GM21619 (cell line): ENCODE data around the gene ROCK2.

Experiments used
- ATAC-seq: cut with Tn5 transposase; IDR thresholded peaks from one replicate; pipeline ENCODE4 v1.9.1; 2021; ENCODE audit not compliant: unreplicated experiment

Gene ROCK2

DNA sequence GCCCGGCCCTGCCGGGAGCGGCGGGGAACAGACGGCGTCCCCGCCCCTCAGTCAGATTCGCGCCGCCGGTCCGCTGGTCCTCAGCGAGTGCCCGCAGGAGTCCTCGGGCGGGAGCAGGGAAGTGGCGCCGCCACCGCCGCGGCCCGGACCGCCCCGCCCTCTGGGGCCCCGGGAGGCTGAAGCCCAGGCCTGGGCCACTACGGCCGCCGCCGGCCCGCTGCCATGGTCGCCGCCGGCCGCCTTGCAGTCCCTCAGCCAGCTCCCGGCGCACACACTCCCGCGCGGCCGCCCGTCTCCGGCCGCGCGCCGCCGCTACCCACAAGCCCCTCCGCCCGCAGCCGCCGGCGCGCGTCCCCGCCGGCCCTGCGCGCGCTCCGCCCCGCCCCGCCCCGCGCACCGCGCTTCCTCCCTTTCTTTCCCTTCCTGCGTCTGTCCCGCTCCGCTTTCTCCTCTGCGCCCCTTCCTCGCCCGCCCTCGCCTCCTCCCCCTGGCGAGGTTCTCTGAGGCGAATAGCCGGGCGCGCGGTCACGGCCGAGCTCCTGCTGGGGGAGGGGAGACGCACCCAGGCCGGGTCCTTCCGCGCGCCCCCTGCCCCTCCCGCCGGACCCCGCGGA, at the start of gene ROCK2:
TSS of gene ROCK2 (minus strand) at position 295 of the 614 bp plus-strand sequence. CDS start 500 bp downstream, outside the sequence.
- ATAC-seq: peak; percentile 59

DNA sequence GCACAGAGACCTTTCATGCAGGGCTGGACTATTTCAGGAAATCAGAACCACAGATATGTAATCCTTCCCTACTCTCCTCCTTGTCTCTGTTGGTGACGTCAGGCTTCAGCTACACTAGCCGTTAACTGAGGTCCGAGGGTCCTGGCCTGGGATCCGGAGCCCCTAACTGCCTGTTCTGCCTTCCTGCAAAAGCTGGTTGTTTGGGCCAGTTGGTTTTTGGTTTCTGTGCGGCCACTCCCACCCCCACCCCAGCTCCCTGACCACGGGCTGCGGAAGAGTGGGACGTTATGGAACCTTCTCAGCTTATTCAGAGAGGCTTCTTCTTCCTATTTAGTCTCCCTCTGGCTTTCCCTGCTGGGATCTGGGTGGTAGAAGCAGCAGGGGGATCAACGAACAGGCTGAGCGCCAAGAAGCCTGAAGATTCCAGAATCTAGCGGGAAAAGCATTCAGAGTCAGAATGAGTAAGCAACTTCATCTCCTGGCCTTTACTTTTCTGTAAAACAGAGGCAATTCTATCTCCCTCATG, 49.3 kb upstream of the ROCK2 start:
- no peak for ATAC-seq

DNA sequence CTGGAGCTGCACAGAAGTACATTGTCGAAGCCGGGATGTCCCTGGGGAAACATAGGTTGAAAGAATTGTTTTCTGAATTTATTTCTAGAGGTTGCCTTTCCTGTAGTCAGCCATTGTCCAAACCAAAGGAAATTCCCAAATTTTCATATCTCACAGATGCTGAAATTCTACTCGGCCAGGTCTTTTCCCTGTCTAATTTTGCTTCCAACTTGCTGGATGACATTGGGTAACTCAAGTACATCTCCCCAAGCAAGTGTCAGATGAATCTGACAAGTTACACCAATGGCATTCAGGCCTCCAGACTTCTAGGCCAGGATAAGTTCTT, 47.5 kb upstream of the ROCK2 start:
- ATAC-seq: no peak

DNA sequence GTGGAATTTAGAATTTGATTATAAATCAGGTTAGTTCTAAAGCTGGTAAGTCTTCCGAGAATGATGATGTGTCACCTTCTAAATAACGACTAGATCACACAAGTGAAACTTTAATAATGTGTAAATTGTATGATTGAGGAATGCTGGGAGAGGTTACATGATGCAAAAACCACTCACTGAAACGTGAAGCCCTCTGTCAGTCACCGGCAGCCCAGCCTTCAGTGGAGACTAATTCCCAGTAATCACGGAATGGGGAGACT, 45.9 kb upstream of the ROCK2 start:
- ATAC-seq: no peak

DNA sequence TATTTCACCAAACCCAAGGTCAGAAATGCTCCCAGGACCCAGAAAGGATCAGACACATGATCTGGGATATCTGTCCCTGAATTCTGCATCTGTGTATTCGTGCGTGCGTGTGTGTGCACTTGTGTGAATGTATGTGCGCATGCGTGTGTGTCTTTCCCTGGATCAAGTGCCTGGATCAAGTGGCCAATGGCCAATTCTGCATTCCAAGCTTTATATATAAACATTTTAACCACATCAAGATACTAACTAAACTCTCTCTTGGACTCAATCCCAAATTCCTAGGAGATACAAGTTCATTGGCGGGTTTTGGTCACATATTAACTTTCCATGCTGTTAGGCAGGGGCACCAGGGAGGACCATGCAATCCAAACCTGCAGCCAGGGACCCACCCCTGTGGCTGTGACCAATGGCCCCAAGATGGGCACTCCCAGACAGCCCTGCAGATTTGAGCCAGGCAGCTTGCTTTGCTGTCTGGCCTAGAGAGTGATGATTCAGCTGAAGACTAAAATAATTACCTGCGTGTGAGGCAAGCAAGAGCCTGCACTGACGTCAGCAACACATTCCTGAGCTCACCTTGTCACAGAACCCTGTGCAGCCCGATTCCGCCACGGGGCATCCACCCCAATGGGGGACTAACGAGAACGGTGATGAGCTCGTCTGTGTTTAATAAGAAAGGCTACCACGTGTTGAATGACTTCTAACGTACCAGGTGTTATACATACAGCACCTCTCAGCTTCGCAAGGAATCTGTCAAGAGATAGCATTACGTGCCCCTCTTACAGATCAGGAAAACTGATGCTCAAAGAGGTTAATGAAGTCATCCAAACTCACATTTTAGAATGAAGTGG, 45.3 kb upstream of the ROCK2 start:
- no peak for ATAC-seq

DNA sequence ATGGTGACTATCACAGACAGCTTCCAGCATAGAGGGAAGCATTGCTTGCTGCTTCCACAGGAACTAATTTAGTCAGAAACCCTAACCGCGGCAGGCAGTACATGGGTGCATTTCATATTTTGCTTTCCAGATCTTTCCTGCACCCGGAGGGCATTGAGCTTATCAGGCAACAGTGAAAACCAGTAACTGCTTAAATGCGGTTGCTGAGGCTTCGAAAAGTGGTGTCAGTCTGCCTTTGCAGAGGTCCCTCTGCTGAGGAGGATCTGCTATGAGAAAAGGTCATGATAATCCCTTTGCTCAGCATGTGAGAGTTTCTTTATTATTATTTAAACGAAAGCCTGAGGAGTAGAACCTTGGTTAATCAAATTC, 44.6 kb upstream of the ROCK2 start:
- ATAC-seq: no peak

DNA sequence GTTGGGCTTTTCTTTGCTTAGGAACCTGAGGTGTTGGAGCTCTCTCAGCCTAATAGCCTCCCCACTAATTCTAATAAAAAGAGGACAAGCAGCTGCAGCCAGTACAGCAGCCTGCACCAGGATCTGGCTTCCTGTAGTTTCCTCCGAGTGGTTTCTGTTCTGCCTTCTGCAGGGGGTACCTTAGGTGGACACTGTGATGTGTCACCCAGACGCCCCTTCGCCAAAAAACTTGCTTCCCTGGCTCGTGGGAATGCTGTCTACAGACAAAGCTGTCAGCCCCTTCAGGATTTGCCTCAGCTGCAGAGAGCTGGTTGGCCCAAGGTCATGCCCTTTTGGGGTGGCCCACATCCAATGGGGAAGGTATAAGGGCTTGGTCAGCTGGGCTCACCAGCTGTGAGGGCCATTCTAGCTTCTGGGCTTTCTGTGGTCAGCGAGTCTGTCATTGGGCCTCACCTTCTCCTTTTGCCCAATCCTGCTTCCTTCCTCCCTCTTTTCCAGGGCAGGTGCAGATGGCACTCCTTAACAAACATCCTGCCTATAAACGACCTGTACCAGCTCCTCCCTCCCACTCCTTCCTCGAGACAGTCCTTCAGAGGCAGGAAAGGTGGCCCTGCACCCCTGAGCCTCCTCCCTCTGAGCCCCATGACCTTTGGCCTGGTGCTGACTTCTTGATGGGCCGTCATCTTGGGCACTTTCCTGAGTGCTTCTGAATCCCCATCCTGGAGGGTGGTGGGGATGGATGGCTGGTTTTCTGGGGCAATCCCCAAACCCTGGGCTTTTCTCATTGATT, 44.0 kb upstream of the ROCK2 start:
- ATAC-seq: no peak

DNA sequence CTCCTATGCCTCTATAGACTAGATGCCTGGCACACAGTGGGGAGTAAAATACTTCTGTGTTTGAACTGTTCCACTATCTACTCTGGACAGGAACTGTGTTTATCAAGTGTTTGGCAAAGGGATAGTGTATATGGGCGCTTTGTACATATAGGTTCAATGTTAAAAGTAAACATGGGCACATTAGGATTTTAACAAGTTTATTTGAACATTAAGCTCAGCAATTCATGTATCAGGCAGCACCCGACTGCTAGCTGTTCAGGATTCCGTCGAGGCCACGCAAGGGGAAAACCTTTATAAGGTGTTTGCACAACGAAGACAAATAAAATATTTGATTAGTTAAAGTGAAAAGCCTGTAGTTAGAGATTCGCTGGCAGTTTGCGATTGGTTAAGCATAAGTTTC, 43.4 kb upstream of the ROCK2 start:
- ATAC-seq: no peak

DNA sequence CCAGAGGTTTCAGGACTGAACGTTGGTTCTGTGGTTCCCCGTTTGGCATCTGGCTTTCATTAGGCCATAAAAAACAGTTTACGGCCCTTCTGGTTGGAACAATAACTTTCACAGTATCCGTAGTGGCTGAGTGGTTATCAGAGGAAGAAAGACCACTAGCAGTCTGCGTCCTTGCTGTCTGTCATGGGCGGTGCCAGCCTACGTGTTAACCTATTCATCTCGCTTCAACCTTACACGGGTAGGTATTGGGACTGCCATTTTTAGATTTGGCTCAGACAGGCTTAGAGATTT, 42.6 kb upstream of the ROCK2 start:
- ATAC-seq: no peak

DNA sequence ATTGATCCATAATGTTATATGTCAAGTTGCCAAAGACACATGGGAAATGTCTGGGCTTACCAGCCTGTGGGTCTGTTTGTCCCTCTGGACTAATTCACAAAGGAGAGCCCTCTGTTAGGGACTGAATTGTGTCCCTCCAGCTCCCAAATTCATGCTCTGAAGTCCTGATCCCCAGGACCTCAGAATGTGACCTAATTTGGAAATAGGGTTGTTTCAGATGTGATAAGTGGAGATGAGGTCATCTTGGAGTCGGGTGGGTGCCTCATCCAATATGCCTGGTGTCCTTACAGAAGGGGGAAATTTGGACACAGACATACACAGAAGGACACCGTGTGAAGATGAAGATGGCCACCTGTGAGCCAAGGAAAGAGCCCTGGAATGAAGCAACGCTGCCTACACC, 41.4 kb upstream of the ROCK2 start:
- ATAC-seq: no peak

DNA sequence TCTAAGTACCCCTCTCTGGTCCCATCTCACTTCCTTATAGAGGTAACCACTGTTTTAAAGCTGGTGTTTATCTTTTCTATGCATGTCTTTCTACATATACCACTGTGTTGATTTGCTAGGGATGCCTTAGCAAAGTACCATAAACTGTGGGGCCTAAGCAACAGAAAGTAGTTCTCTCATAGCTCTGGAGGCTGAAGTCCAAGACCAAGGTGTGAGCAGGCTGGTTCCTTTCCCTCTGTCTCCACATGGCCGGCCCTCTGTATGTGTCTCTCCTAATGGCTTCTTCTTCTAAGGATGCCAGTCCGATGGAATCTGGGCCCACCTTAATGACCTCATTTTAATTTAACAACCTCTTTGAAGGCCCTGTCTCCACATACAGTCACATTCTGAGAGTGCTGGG, 40.8 kb upstream of the ROCK2 start:
- ATAC-seq: no peak

DNA sequence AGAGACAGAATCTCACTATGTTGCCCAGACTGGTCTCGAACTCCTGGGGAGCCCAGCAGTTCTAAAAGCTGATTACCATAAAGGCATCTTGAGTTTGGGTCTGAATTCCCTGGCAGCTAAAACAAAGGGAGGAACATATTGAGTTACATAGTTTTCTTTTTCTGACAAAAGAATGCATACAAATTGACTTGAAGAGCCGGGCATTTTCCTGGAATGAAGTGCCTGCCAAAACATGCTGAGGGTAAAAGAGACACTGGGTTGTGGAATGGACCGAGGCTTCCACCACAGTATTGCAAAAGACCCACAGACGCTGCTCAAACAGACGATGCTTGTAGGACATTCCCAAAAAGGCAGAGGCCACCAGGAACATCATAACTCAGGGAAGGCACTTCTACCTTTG, 35.1 kb upstream of the ROCK2 start:
- no peak for ATAC-seq

DNA sequence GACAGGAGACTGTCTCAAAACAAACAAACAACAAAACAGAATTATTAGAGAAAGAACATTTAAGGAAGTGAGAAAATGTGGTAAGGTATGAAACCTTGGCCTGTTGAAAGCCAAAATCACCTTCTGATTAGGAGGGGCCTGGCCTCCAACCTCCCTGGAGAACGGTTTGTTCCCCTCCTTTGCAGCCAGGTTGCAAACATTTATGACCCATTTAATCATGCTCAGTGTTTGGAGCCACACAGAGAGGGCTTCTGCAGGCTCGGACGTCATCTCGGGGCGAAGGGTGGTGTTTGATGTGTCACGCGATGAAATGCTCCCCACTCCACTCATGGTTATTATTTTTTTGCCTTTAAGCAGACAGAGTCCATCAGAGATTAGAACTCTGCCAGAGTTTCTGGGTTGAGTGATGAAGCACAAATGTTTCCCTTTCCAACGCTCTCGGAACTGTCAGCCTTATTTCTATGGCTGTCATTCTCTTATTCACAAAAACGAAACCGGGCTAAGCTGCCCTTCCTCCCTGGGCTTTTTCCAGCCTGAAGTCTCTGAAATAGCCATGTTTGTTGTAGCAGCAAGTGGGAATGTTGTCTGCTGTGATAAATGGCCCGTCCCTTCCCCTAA, 33.6 kb upstream of the ROCK2 start:
- peak; percentile 91 for ATAC-seq

DNA sequence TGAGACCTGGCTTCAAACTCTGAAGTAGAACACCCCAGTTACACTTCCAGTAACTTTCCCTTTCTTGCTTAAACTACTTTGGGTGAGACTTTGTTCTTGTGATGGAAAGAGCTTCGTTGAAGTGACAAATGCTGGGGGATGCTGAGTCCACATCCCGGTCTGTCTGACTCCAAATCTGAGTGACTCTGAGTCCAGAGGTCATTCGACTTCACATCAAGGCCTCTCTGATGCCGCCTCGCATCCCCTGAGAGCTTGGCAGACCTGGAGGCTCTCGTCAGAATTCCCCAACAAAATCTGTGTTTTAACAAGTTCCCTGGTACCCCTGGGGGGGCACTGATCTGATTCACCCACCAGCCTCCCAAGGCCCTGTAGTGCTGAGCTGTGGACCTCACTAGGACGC, 31.6 kb upstream of the ROCK2 start:
- no peak for ATAC-seq

DNA sequence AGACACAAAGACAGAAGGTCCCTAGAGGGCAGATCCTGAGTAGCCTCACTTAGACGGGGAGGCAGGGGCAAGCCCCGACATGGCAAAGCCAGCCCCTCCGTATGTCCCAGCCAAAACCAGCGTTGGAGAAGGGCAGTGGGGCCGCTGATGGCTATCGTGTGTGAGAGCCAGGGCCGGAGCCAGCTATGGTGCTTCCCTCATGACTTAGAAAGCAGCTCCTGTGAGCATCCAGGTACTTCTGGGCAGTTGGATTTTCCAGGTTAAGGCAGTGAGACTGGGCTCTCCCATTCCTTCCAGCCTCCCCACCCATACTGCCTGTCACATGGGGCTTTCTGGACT, 31.2 kb upstream of the ROCK2 start:
- no peak for ATAC-seq

DNA sequence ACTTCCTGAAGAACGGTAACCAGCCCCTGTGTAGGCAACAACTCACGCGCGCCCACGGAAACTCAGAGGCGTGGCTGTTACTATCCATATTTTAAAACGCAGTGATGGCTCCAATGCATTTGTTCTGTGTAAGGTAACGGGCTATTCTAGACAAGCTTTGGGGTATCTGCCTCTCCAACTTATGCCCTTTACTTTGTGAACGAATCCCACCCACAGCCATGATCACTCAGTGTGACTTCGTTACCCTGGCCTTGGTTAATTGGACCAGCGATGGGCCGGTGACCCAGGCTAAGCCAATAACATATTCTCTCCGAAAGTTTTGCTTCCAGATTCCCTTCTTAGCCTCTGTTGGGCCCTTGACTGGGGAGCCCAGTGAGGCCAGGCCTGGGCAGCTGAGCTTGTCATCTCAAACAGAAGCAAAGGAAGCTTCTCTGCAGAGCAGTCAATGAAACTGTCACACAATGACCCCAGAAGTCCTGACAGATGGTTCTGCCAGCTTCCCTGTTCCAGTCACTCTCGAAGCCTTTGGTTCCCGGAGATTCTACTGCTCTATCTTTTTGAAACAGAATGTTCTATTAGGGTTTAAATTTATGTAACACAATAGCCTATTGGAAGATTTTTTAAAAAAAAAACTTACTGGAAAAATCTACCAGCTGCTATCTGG, 30.7 kb upstream of the ROCK2 start:
- ATAC-seq: no peak

DNA sequence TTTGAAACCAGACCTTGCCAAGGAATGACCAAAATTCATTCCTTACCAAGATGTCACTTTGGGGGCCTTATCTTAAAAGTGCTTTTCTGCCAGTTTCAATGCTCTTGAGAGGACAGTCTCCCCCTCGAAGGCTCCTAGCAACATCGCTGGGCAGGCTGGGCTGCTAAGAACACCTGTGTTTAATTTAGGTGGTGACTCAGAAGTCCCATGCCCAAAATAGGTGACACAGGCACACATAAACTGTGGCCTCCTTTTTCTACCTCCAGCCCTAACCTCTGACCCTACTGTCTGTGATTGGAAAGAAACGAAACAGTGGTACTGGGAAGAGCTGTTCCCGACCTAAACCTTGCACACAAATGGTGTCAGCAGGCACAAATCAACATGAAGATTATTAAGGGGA, 28.7 kb upstream of the ROCK2 start:
- no peak for ATAC-seq

DNA sequence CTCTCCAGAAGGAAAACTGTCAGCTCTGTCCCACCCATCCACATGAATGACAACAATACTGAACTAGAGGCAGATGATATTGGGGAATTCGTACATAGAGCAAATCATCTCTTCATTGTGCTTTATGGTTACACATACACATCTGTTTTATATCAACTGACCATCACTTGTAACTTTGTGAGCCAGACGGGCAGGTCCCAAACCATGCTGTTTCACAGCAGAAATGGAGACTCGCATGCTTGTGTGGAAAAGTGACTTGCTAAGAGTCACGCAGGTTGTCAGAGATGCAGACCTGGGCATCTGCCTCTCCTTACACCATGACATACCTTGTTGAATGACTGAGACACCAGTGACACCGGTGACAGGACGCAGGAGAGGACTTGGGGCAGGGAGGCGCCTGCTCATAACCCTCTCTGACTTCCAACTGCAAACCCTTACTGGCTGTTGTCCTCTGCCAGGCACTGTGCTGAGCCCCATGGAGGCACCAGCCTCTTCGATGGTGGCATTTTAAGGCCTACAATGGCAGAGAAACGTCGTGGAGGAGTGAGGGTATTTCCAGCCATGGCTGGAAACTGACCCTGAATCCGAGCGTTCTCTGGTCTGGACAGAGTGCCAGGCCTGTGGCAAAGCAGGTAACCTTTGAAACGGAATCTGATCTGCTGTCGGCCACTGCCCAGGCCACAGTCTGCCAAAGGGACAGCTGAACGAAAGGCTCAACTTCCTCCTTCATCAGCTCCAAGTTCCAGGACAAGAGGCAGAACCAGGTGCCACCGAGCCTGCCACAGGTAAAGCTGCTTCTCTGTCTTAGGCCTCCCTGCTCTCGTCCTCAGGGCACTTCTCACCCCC, 26.9 kb upstream of the ROCK2 start:
- no peak for ATAC-seq

DNA sequence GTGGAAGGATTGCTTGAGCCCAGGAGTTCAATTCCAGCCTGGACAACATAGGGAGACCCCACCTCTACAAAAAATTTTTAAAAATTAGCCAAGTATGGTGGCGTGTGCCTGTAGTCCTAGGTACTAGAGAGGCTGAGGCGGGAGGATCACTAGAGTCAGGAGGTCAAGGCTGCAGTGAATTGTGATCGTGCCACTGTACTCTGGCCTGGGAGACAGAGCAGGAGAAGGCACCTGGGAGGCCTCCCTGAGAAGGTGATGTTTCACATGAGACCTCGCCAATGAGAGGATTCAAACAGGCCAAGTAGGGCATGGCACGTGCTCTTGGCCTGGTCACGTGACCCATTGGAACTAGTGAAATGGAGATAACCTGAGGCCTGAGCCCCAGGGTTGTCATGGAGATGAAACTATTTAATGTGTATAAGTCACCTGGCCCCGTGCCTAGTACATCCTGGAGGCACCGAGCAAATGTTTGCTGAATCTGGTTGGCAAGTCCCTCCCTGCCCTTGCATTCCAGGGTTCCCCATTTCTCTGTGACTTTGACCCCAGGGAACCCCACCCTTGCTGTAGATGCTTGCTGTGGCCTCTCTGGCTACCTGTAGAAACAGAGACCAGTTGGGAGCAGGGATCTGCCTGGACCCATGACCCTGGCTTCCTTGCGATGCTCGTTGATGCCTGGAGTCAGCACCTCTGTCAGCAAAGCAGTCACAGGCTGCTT, 26.1 kb upstream of the ROCK2 start:
- ATAC-seq: no peak

DNA sequence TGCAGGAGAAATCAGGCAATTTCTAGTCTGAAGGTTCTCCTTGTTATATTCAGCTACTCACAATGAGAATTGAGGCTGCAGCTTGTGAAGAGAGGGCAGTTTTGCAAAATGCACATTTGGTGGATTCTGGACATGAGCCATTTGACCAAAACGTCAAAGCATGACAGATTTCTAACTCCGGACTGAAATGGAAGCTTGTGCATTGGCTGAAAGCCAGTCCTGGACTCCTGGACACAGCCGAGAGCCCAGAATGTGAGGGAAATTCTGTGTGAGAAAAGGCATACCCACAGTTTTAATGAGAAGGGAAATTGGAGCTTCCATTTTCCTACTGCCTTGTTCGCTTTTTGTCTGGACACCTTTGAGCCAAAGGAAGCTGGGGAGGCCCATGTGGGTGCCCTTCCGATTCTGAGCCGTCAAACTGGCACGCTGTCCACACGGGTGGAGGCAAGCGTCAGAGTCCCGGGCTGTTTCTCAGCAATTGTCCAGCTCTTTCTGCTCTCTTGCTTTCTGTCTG, 23.7 kb upstream of the ROCK2 start:
- ATAC-seq: no peak
